Stimulated activated CD8-positive, alpha-beta memory T cell treated with anti-CD3 and anti-CD28 coated beads, Interleukin-15, amount 100 ng/mL, for 24 hours (primary cell): ENCODE data around the gene SHB.

Source experiments
- DNase-seq: peaks from one replicate; pipeline ENCODE4 v3.0.0-alpha.2; 2020; ENCODE audit warnings: low read depth

SHB gene

DNA sequence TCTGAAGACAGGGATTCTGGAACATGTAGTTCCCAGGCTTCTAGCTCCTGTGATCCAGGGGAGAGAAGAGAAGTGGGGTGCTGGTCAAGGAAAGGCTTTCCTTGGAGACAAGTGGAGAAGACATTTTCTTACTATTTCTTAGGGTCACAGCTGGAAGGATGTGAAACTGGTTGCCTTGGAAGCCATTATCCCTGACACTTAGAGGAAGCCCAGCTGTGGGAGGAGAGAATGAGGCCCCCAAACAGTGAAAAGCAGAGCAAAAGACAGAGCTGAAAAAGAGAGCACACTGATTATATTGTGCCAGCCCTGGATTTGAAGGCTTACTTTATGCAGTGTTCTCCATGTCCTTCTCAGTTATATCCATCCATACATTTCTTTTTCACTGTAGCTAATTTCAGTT, 17.5 kb upstream of the SHB start:
- no peak for DNase-seq

DNA sequence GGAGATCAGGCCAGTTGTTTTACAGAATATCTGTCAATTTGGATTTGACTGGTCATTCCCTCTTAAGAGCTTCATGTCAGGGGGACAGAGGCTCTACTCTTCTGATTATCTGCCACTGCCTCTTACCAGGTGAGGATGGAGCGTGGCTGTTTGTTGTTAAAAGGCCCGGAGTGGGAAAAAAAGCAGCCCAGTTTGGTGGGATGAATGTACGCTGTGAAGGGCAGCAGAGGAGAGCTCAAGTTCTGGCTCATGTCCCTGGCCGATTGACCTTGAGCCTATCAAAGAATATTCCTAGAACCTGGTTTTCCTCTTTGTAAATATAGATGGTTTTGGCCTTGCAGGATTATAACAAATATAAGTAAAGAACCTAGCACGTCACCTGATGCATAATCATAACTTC, 16.3 kb upstream of the SHB start:
- DNase-seq, result no peak

DNA sequence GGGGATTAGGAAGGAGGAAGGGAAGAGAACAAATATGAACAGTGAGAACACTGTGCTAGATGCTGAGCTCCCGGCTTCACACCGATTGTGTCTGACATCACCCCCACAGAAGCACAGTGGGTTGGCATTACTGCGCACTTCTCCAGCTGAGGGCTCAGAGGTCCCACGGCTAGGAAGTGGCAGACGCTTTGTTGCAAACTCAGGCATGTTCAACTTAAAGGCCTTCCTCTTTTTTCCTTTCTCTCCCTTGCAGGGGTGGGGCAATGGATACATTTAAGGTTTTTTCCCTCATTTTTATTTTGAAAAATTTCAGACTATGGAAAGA, 15.5 kb upstream of the SHB start:
- no peak for DNase-seq

DNA sequence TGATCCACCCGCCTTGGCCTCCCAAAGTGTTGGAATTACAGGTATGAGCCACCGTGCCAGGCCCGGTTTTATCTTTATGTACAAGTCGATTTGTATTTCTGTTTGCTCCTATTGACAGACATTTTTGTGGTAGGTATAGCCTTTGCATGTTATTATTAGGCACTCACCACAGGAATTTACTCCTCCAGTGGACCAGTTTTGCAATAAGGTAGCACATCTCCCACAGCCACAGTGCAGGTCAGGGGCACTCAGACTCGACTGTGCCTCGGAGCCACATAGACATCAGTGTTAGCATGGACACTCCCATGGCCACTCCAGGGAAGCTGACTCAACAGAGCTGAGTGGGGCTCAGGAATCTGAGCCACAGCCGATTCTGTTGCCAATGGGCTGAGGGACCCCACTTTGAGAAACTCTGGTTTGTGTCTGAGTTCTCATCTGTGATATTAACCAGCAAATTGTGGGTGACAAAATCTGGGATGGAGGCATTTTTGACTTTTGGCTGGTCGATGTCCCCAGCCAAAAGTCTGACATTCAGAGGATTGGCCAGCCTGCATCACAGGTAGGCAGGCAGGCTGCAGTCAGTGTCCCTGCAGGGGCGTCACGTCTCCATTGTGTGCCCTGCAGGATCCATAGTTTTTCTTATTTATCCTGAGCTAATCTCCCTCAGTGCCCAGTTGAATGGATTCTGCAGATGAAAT, 15.0 kb upstream of the SHB start:
- DNase-seq, result no peak

DNA sequence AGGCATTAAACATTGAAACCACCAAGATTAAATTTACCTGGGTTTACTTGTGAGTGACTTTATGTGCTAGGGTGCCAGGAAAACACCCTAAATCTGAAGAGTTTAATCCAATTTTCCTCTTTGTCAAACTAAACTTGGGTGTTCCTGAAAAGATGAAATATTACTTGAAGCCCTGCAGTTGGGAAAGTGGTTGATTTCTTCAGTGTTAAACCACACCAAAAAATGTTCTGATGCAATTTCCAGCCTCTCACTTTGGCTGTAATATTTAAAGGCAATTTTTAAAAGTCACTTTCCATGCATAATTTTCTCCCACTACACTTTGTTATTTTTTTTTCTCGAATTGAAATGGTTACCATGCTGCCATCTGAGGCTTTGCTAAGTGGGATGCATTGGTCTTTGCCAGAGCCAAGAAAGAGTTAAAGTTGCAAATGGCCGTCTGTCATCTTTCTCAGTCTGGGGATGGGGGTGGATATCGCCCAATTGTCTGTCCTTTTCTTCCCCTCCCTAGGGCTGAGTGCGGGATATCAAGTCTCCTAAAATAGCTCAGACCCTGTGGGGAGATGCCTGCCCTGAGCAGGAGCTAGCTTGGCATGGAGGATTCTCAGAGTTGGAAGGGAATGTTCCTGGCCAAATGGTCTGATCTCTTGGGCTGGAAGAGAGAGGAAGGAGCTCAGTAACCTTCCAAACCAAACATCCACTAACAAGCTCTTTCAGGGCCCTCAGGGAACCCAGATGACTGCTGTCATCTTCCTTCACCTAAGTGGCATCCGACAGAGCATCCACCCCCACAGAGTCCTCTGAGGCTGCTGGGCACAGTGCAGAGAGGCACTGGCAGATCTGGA, 13.6 kb upstream of the SHB start:
- DNase-seq, result no peak

DNA sequence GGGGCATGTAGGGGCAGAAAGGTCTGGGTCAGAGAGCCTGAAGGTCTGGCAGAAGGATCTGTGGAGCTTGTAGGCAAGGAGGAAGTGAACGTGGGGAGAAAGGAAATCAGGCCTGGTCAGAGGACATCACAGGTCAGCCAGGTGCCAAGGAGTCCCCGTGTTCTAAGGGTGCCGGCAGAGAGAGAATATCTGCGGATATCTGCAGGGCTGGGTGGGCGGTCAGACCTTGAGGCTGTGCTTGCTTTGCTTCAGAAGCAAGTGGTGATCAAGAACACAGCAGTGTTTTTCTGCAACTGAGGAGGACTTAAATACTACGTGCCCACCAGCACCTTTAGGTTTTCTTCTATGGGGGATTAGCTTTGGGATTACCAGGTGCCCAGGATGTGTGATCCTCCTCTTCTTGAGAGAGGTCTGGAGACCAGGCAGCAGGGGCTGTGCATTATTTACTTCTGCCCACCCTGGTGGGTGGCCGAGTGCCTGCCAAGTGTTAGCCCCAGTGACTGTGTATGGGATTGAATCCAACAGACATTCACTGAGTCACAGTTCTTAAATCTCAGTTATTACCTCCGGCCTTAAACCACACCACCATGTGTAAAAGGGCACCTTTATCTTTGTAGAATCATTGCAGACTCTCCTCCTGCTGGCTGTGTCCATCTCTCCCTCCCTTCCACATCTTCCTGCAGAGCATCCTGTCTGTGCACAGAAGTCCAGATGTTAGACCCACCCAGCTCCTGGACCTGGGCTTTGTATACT, 12.5 kb upstream of the SHB start:
- no peak for DNase-seq

DNA sequence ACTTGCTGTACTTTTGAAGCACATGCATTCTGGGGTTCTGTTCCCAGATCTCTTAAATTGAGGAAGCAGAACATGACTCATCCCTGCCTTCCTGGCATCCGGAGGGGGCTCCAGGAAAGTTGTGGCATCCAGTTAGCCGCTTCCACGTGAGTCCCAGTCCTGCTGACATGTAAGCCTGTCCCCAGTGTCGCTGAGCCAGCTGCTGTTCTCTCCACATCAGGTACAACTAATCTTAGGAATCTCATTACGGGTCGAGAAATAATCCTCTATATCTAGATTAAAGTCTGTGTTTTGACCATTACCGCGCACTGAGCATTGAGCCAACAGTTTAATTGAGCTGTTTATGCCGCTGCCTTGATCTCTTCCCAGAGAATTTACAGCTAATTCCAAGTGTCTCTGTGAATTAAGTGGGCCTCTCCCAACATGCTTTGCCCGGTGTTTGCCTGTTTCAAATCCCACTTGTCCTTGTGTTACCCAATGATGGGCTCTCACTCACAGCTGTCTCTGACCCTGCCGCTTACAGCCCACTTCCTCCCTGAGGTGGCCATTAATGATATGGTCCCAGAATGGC, 10.5 kb upstream of the SHB start:
- DNase-seq, result no peak

DNA sequence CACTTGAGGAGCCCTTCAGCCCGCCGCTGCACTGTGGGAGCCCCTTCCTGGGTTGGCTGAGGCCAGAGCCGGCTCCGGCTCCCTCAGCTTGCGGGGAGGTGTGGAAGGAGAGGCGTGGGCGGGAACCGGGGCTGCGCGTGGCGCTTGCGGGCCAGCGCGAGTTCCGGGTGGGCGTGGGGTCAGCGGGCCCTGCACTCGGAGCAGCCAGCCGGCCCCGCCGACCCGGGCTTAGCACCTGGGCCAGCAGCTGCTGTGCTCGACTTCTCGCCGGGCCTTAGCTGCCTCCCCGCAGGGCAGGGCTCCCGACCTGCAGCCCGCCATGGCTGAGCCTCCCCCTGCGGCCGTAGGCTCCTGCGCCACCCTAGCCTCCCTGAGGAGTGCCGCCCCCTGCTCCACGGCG, 6.2 kb upstream of the SHB start:
- no peak for DNase-seq

DNA sequence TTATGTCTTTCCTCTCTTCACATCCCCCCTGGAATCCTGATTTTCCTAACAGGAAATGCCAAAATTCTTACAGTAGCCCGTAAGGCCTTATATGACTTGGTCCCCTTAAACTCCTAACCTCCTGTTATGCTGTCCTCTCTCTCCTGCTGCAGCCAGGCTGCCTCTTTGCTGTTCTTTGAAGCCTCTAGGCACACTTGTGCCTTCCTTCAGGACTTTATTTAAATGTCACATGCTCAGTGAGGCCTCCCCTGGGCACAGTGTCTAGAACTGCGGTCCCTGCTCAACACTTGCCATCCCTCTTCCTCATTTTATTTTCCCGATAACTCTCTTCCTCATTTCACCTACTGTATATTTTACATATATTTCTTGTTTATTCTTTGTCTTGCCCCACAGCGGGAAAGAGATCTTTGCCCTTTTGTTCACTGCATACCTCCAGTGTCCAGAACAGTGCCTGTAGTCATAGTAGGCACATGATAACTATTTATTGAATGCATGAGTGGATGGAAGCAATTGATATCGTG, 5.5 kb upstream of the SHB start:
- no peak for DNase-seq

DNA sequence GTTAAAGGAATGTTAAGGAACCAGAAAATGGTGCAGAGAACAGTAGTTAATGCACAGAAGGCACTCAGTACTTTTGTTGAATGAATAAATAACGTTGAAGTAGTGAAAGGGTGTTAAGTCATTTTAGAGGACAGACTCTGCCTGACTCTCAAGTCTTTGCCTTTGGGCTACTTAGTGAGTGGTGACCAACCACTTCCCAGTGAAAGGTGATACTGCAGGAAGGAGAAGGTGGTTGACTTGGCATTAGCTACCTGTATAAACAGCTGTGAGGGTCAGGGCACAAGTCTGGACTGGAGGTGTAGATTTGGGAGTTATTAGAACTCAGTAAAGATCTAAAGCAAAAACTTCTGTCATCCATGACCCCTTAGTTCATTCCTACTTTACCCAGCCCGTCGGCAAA, 4.9 kb upstream of the SHB start:
- no peak for DNase-seq

DNA sequence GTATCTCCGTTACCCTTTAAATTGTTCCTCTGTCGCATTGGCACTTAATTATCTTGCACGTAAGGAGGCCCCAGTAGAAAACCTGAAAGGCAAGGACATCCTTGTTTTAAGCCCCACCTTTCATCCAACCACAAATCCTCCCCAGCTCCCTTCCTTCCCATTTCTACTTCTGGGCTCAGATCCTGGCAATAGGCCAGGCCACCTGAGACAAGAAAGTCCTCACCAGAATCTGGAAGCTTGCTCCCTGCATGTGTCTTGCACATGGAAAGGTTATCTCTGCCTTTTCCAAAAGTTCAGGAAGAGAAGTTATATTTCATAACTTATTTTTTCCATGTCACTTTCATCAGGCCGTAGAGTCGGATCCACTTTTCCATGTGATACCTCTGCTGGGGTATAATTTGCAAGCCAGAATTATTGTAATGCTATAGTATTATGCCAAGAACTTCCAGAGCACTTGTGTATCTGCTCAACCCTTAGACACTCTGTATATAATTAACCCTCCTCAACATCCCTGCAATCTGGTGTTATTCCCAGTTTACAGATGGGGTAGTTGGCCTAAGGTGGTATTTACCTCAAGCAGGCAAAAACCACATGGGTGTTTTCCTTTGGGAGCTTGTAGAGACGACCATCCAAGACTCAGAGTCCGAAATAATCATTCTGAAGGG, 2.6 kb upstream of the SHB start:
- no peak for DNase-seq

DNA sequence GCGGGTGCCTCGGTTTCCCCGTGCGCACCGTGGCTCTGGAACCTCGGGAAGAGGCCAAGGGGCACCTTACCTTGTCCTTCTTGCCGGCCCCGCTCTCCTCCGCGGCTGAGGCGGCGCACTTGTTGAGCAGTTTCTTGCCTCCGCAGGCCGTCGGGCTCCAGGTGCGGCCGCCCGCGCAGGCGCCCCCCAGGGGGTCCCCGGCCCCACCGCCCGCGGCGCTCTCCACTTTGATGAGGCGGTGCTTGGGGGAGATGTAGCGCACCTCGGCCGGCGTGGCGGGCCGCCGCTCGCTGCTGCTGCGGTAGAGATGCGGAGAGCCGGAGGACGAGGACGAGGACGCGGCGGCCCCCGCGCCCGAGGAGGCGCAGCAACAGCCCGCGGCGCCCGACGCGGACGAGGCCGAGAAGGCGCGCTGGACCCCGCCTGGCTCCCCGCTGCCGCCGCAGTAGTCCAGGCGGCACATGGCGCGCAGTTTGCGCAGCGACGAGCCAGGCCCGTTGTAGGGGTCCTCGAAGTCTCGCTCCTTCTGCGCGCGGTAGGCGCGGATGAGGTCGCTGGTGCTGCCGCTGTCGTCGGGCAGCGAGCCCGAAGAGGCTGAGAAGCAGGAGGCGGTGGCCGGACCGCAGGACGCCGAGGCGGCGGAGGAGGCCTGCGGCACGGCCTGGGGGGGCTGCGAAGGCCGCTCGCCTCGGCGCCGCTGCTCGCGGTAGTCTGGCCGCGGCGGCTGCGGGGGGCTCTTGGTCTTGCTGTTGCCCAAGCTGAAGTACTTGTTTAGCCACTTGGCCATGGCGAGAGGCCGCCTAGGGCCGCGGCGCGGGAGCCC, 957 bp downstream of the SHB start:
- no peak for DNase-seq

DNA sequence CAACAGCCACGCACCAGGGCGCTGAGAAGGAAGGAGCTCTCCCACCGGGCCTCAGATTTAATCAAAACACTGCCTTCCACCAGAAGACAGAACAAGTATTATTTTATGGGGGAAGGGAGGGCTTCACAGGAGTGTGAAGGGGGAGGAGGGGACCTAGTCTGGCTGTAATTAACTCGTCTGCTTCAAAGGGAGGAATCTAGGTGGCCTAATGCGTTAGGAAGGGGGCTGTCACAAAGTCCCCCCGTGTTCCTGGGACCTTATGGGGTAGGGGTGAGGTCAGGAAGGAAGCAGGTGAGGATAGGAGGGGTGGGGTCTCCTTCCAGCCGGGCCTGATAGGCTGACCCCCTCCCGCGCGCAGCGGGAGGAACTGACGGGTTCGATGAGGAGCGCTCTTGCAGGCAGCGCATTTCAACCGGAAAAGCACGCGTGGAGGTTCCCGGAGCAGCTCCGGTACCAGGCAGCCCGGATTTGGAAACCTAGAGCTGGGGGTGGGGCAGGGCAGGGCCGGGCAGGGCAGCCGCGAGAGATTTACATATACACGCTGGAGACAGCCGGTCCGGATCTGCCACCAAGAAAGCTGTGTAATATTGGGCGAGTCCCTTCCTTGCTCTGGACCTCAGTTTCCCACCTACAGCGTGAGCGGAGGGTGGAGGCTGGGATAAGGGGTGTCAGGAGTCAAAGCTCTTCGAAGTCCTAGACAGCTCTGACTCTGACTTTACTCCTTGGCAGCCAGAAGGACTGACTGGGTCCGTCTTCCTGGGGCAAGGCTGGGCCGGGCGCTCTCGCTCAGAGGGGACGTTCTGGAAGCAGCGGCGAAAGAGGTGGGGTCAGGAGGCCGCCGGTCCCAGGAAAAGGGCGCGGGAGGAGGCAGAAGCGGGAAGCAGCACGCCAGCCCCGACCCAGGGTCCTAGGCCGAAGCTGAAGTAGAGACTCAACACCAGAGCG, 1.8 kb downstream of the SHB start:
- peak; percentile 5 for DNase-seq

DNA sequence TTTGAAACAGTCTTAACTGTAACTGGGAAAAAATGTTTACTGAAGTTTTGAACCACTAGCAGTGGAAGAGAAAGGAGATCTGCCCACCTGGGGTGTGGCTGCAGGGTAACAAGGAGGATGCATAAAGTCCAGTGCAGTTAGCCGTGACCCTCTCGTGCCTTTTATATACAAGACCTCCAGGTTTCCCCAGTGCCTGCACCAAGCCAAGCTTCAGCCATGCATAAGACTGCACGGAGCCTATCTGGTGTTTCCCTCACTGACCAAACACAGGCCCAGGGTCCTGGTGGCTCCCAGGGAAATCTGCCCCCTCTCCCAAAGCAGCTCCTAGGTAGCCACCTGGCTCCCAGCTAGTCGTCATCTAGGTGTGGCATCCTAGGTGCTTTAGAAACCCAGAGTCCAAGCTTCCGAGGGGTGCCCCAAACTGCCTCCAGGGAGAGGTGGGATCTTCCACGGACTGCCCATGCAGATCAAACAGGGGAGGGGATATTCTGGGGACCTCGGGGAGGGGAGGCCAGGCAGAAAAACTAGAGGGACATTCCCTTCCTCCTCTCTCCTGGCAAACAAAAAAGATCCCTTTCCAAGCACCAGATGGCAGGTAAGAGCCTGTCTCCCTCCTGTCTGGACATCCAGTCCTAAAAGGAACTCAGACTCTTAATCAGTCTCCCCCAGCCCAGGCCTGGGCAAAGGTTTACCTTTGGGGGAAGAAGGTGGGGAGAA, 2.7 kb downstream of the SHB start:
- DNase-seq, result no peak

DNA sequence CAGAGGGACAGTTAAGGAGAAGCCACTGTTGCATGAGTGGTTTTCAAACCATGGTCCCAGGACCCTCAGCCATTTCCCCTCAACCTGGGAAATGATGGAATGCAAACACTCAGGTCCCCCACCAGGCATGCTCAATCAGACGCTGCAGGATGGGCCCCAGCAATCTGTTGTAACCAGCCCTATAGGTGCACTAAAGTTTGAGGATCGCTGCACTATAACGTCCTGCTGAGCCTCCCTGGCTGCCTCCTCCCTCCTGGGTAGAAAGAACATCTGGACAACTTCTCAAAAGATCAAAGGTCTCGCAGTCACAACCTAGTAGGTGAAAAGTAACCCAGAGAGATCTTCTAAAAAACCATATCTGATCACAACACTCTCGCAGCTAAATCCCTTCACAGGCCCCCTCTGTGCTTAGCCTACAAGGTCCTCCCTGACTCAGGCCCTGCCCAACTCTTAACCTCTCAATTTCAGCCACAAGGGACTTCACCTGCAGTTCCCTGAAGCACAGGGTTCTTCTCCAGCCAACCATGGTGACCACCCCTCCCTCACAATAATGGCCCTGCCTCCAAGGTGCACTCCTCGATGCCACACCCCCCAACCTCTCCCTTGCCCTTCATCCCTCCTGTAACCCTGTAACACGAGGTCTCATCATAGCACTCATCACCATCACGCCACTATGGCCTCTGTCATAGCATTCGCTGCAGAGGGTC, 3.5 kb downstream of the SHB start:
- DNase-seq, result no peak

DNA sequence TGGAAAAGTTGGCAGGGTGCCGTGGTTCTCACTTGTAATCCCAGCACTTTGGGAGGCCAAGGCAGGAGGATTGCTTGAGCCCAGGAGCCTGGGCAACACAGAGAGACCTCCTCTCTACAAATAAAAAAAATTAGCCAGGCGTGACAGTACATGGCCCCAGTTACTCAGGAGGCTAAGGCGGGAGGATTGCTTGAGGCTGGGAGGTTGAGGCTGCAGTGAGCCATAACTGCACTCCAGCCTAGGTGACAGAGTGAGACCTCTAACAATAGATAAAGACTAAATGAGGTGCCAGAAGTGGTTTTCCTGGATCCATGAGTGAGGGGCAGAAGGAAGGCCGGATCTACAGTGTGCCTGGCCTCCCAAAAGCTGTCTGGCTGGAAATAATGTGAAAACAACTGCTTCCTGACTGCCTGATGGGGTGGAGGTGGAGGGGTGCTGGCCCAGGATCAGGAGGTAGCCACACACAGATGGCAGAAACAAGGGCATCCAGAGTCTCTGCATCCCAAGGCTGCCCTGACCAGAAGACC, 4.1 kb downstream of the SHB start:
- no peak for DNase-seq

DNA sequence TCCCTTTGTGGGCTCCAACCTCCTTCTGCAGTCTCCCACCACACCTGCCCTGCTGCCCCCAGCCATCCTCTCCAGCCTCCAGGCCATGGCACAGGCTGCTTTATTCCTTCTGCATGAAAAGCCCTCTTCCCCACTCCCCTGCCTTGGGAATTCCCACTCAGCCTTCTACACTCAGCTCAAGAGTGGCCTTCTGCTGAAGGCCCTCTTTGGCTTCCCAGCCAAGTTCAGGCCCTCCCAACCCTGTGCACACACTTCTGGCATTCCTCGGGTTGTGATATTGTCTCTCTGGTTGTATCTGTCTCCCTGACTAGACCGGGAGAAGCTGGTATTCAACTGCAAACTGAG, 5.7 kb downstream of the SHB start:
- no peak for DNase-seq
